HepG2 (cell line): ENCODE data around the gene PLPPR3. TPM values are rescaled to one million over a fixed set of nuclear protein-coding genes. Genes with fewer than 3 reads are reported as not detected.

Experiments used
- ATF6 ChIP-seq: sonication (generic); formaldehyde crosslinking; conservative IDR thresholded peaks from 2 replicates; pipeline ENCODE4 v1.4.0; 2020; ENCODE audit warnings: missing genetic modification reagents
- BATF2 ChIP-seq: sonication (generic); formaldehyde crosslinking; IDR thresholded peaks from 2 replicates; pipeline ENCODE4 v1.8.0; 2022; ENCODE audit warnings: mild to moderate bottlenecking, missing genetic modification reagents, moderate library complexity
- DR1 ChIP-seq: sonication (generic); formaldehyde crosslinking; IDR thresholded peaks from 2 replicates; pipeline ENCODE4 v1.8.0; 2021; ENCODE audit warnings: mild to moderate bottlenecking, missing genetic modification reagents, inconsistent platforms
- ESRRA ChIP-seq: sonication (generic); formaldehyde crosslinking; IDR thresholded peaks from 2 replicates; pipeline ENCODE4 v1.5.1; 2020; ENCODE audit warnings: mild to moderate bottlenecking, low read depth, missing genetic modification reagents
- HNF1A ChIP-seq, 2 experiments: sonication (generic) in 1 of 2; formaldehyde crosslinking in 1 of 2; IDR thresholded peaks; 2 replicates each; pipeline versions ENCODE4 v1.4.0 to v1.6.1; 2016 to 2020; ENCODE audit warnings: borderline replicate concordance in 1 of 2, low read depth in 1 of 2, mild to moderate bottlenecking in 1 of 2, missing genetic modification reagents in 1 of 2
- PATZ1 ChIP-seq: sonication (generic); formaldehyde crosslinking; IDR thresholded peaks from 2 replicates; pipeline ENCODE4 v1.4.0; 2020; ENCODE audit warnings: missing genetic modification reagents
- ZSCAN29 ChIP-seq: sonication (generic); formaldehyde crosslinking; conservative IDR thresholded peaks from 2 replicates; pipeline ENCODE4 v1.4.0; 2020; ENCODE audit warnings: mild to moderate bottlenecking, missing genetic modification reagents
- polyA plus RNA-seq, 8 experiments: library from polyadenylated mRNA; depleted of rRNA in 3 of 8; stranded (reverse) in 7 of 8; unstranded in 1 of 8; fragments of >200 nt; fragmentation: Illumina TruSeq in 4 of 8; extraction: Trizol in 4 of 8; gene quantifications; 2 replicates each; pipeline versions ENCODE4 v1.2.1 to v1.2.3, GENCODE V29; 2011 to 2016; ENCODE audit warnings: low read depth in 4 of 8, missing spikeins in 1 of 8, mixed read lengths in 1 of 8; ENCODE audit not compliant: insufficient read depth in 1 of 8
- total RNA-seq, 5 experiments: library from RNA; depleted of rRNA; stranded (reverse); fragments of >200 nt; fragmentation: Illumina TruSeq; extraction: Trizol; gene quantifications; 2 replicates each; pipeline ENCODE4 v1.2.3, GENCODE V29; 2016; ENCODE audit warnings: low read depth in 1 of 5
- TF ChIP-seq, protein P1 (sequence below): sonication (generic); formaldehyde crosslinking; IDR thresholded peaks from 2 replicates; pipeline ENCODE4 v1.8.0; 2022; ENCODE audit warnings: mild to moderate bottlenecking, missing genetic modification reagents; ENCODE audit not compliant: insufficient replicate concordance

PLPPR3 gene
- total and polyA plus RNA-seq, 2 of the 13 experiments (the other 11 are each of a cell fraction or from before 2014, with no cell fraction given) = 0.07 to 0.16 TPM

DNA sequence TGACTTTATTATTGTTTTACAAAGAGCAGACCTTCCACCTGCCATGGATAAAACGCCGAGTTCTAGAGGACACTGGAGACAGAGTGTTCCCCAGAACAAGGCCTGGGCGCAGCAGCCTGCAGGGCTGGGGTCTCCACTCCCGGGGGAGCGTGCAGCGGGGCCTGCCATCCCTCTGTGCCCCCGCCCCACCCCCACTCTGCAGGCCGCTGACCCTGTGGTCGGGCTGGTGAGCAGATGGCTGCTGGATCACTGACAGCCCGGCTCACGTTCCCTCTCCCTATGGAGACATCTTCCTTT is 33.1 kb downstream of the PLPPR3 start (continued):
- no peak for TF ChIP-seq HNF1A (IDR thresholded peaks at IDR 0.05; ENCODE audit: low read depth)
- TF ChIP-seq HNF1A (CRISPR knock-in tag; IDR thresholded peaks at IDR 0.05; ENCODE audit: borderline replicate concordance) = no peak
- no peak for TF ChIP-seq ATF6 (CRISPR knock-in tag)
- no peak for TF ChIP-seq DR1 (CRISPR knock-in tag)
- no peak for TF ChIP-seq BATF2 (CRISPR knock-in tag)
- TF ChIP-seq ESRRA (CRISPR knock-in tag) = no peak
- peak; percentile 28; the same call in 1 of the 2 replicates for TF ChIP-seq PATZ1 (CRISPR knock-in tag)
- TF ChIP-seq ZSCAN29 (CRISPR knock-in tag) = 0 out of 2 replicates have a peak, but pooled peaks have one; percentile 8
- TF ChIP-seq, protein P1, sequence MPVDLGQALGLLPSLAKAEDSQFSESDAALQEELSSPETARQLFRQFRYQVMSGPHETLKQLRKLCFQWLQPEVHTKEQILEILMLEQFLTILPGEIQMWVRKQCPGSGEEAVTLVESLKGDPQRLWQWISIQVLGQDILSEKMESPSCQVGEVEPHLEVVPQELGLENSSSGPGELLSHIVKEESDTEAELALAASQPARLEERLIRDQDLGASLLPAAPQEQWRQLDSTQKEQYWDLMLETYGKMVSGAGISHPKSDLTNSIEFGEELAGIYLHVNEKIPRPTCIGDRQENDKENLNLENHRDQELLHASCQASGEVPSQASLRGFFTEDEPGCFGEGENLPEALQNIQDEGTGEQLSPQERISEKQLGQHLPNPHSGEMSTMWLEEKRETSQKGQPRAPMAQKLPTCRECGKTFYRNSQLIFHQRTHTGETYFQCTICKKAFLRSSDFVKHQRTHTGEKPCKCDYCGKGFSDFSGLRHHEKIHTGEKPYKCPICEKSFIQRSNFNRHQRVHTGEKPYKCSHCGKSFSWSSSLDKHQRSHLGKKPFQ (CRISPR knock-in tag) = peak; percentile 4
